Natural killer cell (primary cell): ENCODE measurements around the gene CD53. TPM values are rescaled to one million over a fixed set of nuclear protein-coding genes. Genes with fewer than 3 reads are reported as not detected.
A peak's percentile ranks its signal among the peaks of the same experiment; 100 is the strongest.

Source experiments
- ATAC-seq, 3 donors: fragments of 150-1000 bp in 2 of 3; fragments of 200-7000 bp in 1 of 3; cut with Tn5 transposase; 1 replicate in 1 of 3; 2 replicates in 2 of 3; pipeline ENCODE4 v1.10.0; 2021; ENCODE audit warnings: mild to moderate bottlenecking in 2 of 3, moderate library complexity in 2 of 3
- DNase-seq, 2 donors: peaks; one replicate each; pipeline versions ENCODE4 v3.0.0 to v3.0.0-alpha.2; 2013 to 2021; ENCODE audit warnings: mixed read lengths in 1 of 2
- H3K27ac ChIP-seq: one replicate; pipeline ENCODE4 v1.5.1; 2013; ENCODE audit warnings: mild to moderate bottlenecking, low read length
- H3K27me3 ChIP-seq: one replicate; pipeline ENCODE4 v1.6.1; 2013; ENCODE audit warnings: low read length; ENCODE audit not compliant: control insufficient read depth, insufficient read depth
- H3K36me3 ChIP-seq: one replicate; pipeline ENCODE4 v1.6.1; 2013; ENCODE audit warnings: low read length; ENCODE audit not compliant: control insufficient read depth, insufficient read depth
- H3K4me1 ChIP-seq: one replicate; pipeline ENCODE4 v1.6.1; 2013; ENCODE audit warnings: low read length; ENCODE audit not compliant: control insufficient read depth, insufficient read depth
- H3K4me3 ChIP-seq: one replicate; pipeline ENCODE4 v1.5.1; 2013; ENCODE audit warnings: low read length
- H3K9me3 ChIP-seq: one replicate; pipeline ENCODE4 v1.6.1; 2013; ENCODE audit warnings: low read length; ENCODE audit not compliant: control insufficient read depth, insufficient read depth
- H3K27ac Mint-ChIP-seq, 2 donors: one replicate each; pipeline ENCODE4 v1.8.0; 2022; ENCODE audit warnings: mild to moderate bottlenecking in 2 of 2, mixed read lengths in 2 of 2, moderate library complexity in 1 of 2
- H3K27me3 Mint-ChIP-seq, 2 donors: one replicate each; pipeline ENCODE4 v1.8.0; 2022; ENCODE audit warnings: low read depth in 2 of 2, mixed read lengths in 2 of 2
- H3K36me3 Mint-ChIP-seq: one replicate; pipeline ENCODE4 v1.8.0; 2022; ENCODE audit warnings: mixed read lengths
- H3K4me1 Mint-ChIP-seq, 2 donors: one replicate each; pipeline ENCODE4 v1.8.0; 2022; ENCODE audit warnings: mixed read lengths in 2 of 2
- H3K4me3 Mint-ChIP-seq: one replicate; pipeline ENCODE4 v1.8.0; 2022; ENCODE audit warnings: mild to moderate bottlenecking, moderate library complexity, mixed read lengths
- H3K9me3 Mint-ChIP-seq, 2 donors: one replicate each; pipeline ENCODE4 v1.8.0; 2022; ENCODE audit warnings: mixed read lengths in 2 of 2
- CTCF ChIP-seq: fragments of 200-600 bp; IDR thresholded peaks from one replicate; pipeline ENCODE4 v1.8.0; 2022; ENCODE audit warnings: antibody characterized with exemption
- WGBS: methylation state at CpG from one replicate; pipeline ENCODE4 v1.1.7; 2013; ENCODE audit warnings: missing lambda C conversion rate; ENCODE audit not compliant: insufficient coverage; 5-methylcytosine and 5-hydroxymethylcytosine counted together
- intact Hi-C: fragments of 100-400 bp; cut with micrococcal nuclease; formaldehyde crosslinking; loops from one replicate; pipeline ENCODE4 v1.14.2; 2022
- total RNA-seq, 4 donors: library from RNA; stranded (reverse); fragments of 120-200 nt in 1 of 4; gene quantifications; one replicate each; pipeline versions ENCODE4 v1.2.3 to v1.2.4, GENCODE V29; 2013 to 2022

CD53 gene
- total RNA-seq, 3 donors from 2014 or later (not counting 1 experiment from before 2014, with no cell fraction given), result 522 to 584 (median 541) TPM

GRCh38 chr1:110878591-110878990 lies 5.6 kb downstream of the CD53 start:
- Mint-ChIP-seq H3K4me1 (peaks cover 64 to 94% of the 10 kb centered on the region in 2 donors), H3K9me3 (no peaks in the 10 kb centered on the region), H3K4me3 (peak overlapping the region; percentile 99), H3K36me3 (peaks cover 17% of the 10 kb centered on the region), H3K27ac (peak overlapping the region; percentile 92 to 99), H3K27me3 (no peaks in the 10 kb centered on the region)
- no CpG with 5 or more reads among the region's 2 CpGs for WGBS
- Histone ChIP-seq H3K27ac (peak overlapping the region; percentile 55), H3K36me3 (peaks cover 22% of the 10 kb centered on the region), H3K4me1 (peaks cover 34% of the 10 kb centered on the region), H3K27me3 (no peaks in the 10 kb centered on the region), H3K9me3 (no peaks in the 10 kb centered on the region), H3K4me3 (no peak overlapping the region)
- DNase-seq (no peak), ATAC-seq (no peak)
- intact Hi-C loops, result loop anchor here (5.0 to 10.0 kb wide), 2 partner anchors 324 to 716 kb away; partner anchors contain the start of gene DENND2D
- TF ChIP-seq CTCF, result no peak

GRCh38 chr1:110878993-110879392 lies 6.0 kb downstream of the CD53 start:
- peaks cover 22% of the 10 kb centered on the region for H3K36me3 ChIP-seq
- 59% methylated on average over 3 of the region's 3 CpGs for WGBS
- no peak for TF ChIP-seq CTCF
- DNase-seq, result no peak
- Mint-ChIP-seq H3K27me3 (no peaks in the 10 kb centered on the region), H3K27ac (peak overlapping the region; percentile 92 to 99), H3K9me3 (no peaks in the 10 kb centered on the region), H3K4me1 (peaks cover 68 to 98% of the 10 kb centered on the region in 2 donors), H3K4me3 (peak overlapping the region; percentile 99), H3K36me3 (peaks cover 17% of the 10 kb centered on the region)
- intact Hi-C loops, result loop anchor here (5.0 to 10.0 kb wide), 2 partner anchors 323 to 716 kb away; partner anchors contain the start of gene DENND2D
- H3K4me1 ChIP-seq, result peaks cover 34% of the 10 kb centered on the region
- H3K9me3 ChIP-seq, result no peaks in the 10 kb centered on the region
- ATAC-seq, result no peak
- no peak overlapping the region for H3K4me3 ChIP-seq
- peak overlapping the region; percentile 86 for H3K27ac ChIP-seq
- no peaks in the 10 kb centered on the region for H3K27me3 ChIP-seq

- TF ChIP-seq CTCF, result no peak
- H3K4me3 ChIP-seq, result peak overlapping the region; percentile 8
- no peaks in the 10 kb centered on the region for H3K9me3 Mint-ChIP-seq
Measured at GRCh38 chr1:110879758-110880606, 7.0 kb downstream of the CD53 start.

More at GRCh38 chr1:110879758-110880606, 7.0 kb downstream of the CD53 start:
- peak overlapping the region; percentile 92 to 99 for H3K27ac Mint-ChIP-seq
- Histone ChIP-seq H3K9me3 (no peaks in the 10 kb centered on the region), H3K4me1 (peaks cover 35% of the 10 kb centered on the region), H3K36me3 (peaks cover 22% of the 10 kb centered on the region), H3K27ac (peak overlapping the region; percentile 86), H3K27me3 (no peaks in the 10 kb centered on the region)
- intact Hi-C loops, result loop anchor here (2.0 to 10.0 kb wide), 4 partner anchors 207 to 715 kb away; partner anchors contain the start of gene DENND2D
- H3K4me1 Mint-ChIP-seq, result peaks cover 75 to 99% of the 10 kb centered on the region in 2 donors
- peaks cover 17% of the 10 kb centered on the region for H3K36me3 Mint-ChIP-seq
- peak overlapping the region; percentile 99 for H3K4me3 Mint-ChIP-seq
- DNase-seq, result peak; percentile 42 to 78
- WGBS, result 2% methylated on average over 5 of the region's 7 CpGs
- ATAC-seq, result peak; percentile 60 to 79 (median 67)
- H3K27me3 Mint-ChIP-seq, result no peaks in the 10 kb centered on the region
